OCI-LY7 (cell line): ENCODE data around the gene KLK12.

Experiments
- EZH2phosphoT487 ChIP-seq: fragments of 200-600 bp; sonication (generic); IDR thresholded peaks from 2 replicates; pipeline ENCODE4 v1.6.1; 2018; ENCODE audit warnings: low read depth, borderline replicate concordance, mild to moderate bottlenecking, mixed run types, antibody characterized with exemption, low read length, moderate library complexity, mixed read lengths
- TF ChIP-seq, protein P1 (sequence below): fragments of 200-600 bp; sonication (generic); conservative IDR thresholded peaks from 2 replicates; pipeline ENCODE4 v1.5.1; 2014; ENCODE audit warnings: mild to moderate bottlenecking, antibody characterized with exemption, low read length, moderate library complexity, mixed read lengths

DNA sequence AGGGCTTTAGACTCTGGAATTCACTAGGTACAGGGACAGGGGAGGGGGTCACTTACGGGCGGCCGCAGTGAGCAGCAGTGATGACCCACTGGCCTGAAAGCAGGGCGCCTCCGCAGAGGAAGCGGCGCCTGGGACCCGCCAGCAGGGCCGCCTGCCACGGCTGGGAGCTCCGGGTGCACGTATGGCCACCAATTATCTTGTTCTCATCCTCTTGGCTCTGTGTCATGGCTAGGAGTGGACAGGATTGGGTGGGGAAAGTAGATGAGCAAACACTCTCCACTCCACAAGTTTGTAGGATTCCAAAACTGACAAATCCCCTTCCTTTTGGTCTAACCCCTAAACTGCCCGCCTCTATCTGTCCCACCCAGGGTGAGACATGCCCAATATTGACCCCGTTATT is 46.7 kb upstream of the KLK12 start:
- TF ChIP-seq, protein P1, sequence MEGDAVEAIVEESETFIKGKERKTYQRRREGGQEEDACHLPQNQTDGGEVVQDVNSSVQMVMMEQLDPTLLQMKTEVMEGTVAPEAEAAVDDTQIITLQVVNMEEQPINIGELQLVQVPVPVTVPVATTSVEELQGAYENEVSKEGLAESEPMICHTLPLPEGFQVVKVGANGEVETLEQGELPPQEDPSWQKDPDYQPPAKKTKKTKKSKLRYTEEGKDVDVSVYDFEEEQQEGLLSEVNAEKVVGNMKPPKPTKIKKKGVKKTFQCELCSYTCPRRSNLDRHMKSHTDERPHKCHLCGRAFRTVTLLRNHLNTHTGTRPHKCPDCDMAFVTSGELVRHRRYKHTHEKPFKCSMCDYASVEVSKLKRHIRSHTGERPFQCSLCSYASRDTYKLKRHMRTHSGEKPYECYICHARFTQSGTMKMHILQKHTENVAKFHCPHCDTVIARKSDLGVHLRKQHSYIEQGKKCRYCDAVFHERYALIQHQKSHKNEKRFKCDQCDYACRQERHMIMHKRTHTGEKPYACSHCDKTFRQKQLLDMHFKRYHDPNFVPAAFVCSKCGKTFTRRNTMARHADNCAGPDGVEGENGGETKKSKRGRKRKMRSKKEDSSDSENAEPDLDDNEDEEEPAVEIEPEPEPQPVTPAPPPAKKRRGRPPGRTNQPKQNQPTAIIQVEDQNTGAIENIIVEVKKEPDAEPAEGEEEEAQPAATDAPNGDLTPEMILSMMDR: no peak
- TF ChIP-seq EZH2phosphoT487: no peak
